ENCODE data around the gene FAM81A.
A peak's percentile ranks its signal among the peaks of the same experiment; 100 is the strongest.

- peak; percentile 74 for TF ChIP-seq CTCF (IDR thresholded peaks at IDR 0.05)
- no peak for TF ChIP-seq ZNF512 (CRISPR knock-in tag; IDR thresholded peaks at IDR 0.05; ENCODE audit: borderline replicate concordance)
- TF ChIP-seq USF2 (CRISPR knock-in tag; IDR thresholded peaks at IDR 0.05) = no peak
- no peak for TF ChIP-seq ATF2 (CRISPR knock-in tag; IDR thresholded peaks at IDR 0.05; ENCODE audit: borderline replicate concordance, low read depth)
- TF ChIP-seq ESRRA (CRISPR knock-in tag; IDR thresholded peaks at IDR 0.05; ENCODE audit: borderline replicate concordance) = no peak
- TF ChIP-seq MAX (CRISPR knock-in tag; IDR thresholded peaks at IDR 0.05) = no peak
These were observed 91.0 kb downstream of the FAM81A start for GRCh38 chr15:59528961-59529402.

All from WTC11 (cell line).